SU-DHL-6 (cell line): ENCODE data around the gene SEH1L.

Experiments used
- H2AFZ ChIP-seq: fragments of 200-600 bp; sonication (generic); 2 replicates; pipeline ENCODE4 v1.6.1; 2014; ENCODE audit warnings: low read depth, mild to moderate bottlenecking, moderate library complexity, mixed read lengths, antibody characterized with exemption, low read length; ENCODE audit not compliant: severe bottlenecking
- H3F3A ChIP-seq: fragments of 200-600 bp; shearing (Covaris generic); 2 replicates; pipeline ENCODE4 v1.6.0; 2016; ENCODE audit warnings: antibody characterized with exemption, mild to moderate bottlenecking; ENCODE audit not compliant: insufficient read depth
- H3K27ac ChIP-seq: fragments of 200-600 bp; sonication (generic); 2 replicates; pipeline ENCODE4 v1.5.1; 2016; ENCODE audit warnings: low read depth, mild to moderate bottlenecking, low read length, moderate library complexity, mixed read lengths
- H3K27me3 ChIP-seq: fragments of 200-600 bp; sonication (generic), shearing (Covaris generic); 2 replicates; pipeline ENCODE4 v1.6.0; 2014; ENCODE audit warnings: mild to moderate bottlenecking, low read length
- H3K36me3 ChIP-seq: fragments of 200-600 bp; sonication (generic); 2 replicates; pipeline ENCODE4 v1.6.1; 2014; ENCODE audit warnings: mild to moderate bottlenecking, low read length, mixed read lengths
- H3K4me2 ChIP-seq: fragments of 300-600, 200-600 bp; shearing (Covaris generic), sonication (generic); 2 replicates; pipeline ENCODE4 v1.6.0; 2014; ENCODE audit warnings: low read length, low read depth, mild to moderate bottlenecking; ENCODE audit not compliant: poor library complexity, severe bottlenecking
- H3K4me3 ChIP-seq: fragments of 200-600 bp; sonication (generic); 2 replicates; pipeline ENCODE4 v1.5.1; 2014; ENCODE audit warnings: antibody characterized with exemption, low read length, mild to moderate bottlenecking, mixed read lengths; ENCODE audit not compliant: insufficient read depth, poor library complexity, severe bottlenecking
- H3K79me2 ChIP-seq: fragments of 200-600 bp; sonication (generic); 2 replicates; pipeline ENCODE4 v1.6.1; 2014; ENCODE audit warnings: mild to moderate bottlenecking, low read length, moderate library complexity; ENCODE audit not compliant: insufficient read depth
- H3K9ac ChIP-seq: fragments of 200-600 bp; sonication (generic); 2 replicates; pipeline ENCODE4 v1.7.0; 2014; ENCODE audit warnings: mild to moderate bottlenecking, low read length
- H3K9me2 ChIP-seq: fragments of 200-600 bp; sonication (generic); replicated peaks from 2 replicates; pipeline ENCODE4 v1.6.1; 2014; ENCODE audit warnings: low read length; ENCODE audit not compliant: insufficient read depth
- H3K9me3 ChIP-seq: fragments of 200-600 bp; sonication (generic); 2 replicates; pipeline ENCODE4 v1.6.1; 2014; ENCODE audit warnings: low read length, mixed read lengths; ENCODE audit not compliant: insufficient read depth
- H4K20me1 ChIP-seq: fragments of 200-600 bp; sonication (generic); 2 replicates; pipeline ENCODE4 v1.6.1; 2014; ENCODE audit warnings: low read depth, mild to moderate bottlenecking, antibody characterized with exemption, low read length, moderate library complexity, mixed read lengths
- CTCF ChIP-seq: fragments of 200-600 bp; sonication (generic); IDR thresholded peaks from one replicate; pipeline ENCODE4 v1.5.1; 2017; ENCODE audit warnings: antibody characterized with exemption, mild to moderate bottlenecking, low read length, moderate library complexity; ENCODE audit not compliant: insufficient read depth, poor library complexity, severe bottlenecking
- EZH2phosphoT487 ChIP-seq: fragments of 200-600 bp; sonication (generic), shearing (Covaris generic); conservative IDR thresholded peaks from 2 replicates; pipeline ENCODE4 v1.6.1; 2018; ENCODE audit warnings: mild to moderate bottlenecking, antibody characterized with exemption, low read length, moderate library complexity, mixed read lengths

Gene SEH1L

GRCh38 chr18:12933327-12933726 is 14.5 kb upstream of the SEH1L start:
- Histone ChIP-seq H3K4me2 (no peak overlapping the region), H3F3A (no peaks in the 10 kb centered on the region), H3K9ac (no peak overlapping the region), H3K27me3 (no peaks in the 10 kb centered on the region), H2AFZ (no peak overlapping the region), H3K27ac (no peak overlapping the region), H3K79me2 (no peaks in the 10 kb centered on the region), H3K9me3 (no peaks in the 10 kb centered on the region), H4K20me1 (no peaks in the 10 kb centered on the region), H3K36me3 (no peaks in the 10 kb centered on the region), H3K9me2 (no peaks in the 10 kb centered on the region), H3K4me3 (no peak overlapping the region)
- no peak for TF ChIP-seq CTCF
- no peak for TF ChIP-seq EZH2phosphoT487

DNA sequence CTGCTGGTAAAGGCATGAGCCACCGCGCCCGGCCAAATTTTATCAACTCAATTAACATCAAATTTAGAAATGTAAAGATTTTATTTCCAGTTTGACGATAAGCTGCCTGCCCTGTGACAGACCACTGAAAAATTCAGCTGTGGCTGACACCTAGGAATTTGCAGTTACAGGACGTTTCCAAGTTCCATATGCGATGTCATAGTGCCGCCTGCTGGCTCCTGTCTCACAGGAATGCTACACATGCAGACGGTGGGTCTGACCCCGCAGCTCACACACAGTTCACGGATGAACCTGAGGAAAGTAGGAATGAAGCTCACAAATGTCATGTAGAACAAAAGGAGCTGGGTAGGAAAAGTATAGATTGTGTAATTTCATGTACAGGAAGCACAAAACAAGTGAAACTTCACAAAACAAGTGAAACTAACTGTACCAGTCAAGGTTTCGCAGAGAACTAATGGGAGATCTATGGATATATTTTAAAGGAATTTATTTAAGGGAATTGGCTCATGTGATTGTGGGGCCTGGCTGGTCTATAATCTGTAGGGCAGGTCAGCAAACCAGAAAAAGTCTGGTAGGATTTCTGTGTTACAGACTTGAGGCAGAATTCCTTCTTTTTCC is 13.2 kb upstream of the SEH1L start:
- no peak for TF ChIP-seq EZH2phosphoT487
- TF ChIP-seq CTCF: peak; percentile 67
- H3K27me3 ChIP-seq: no peaks in the 10 kb centered on the region
- H3K9me2 ChIP-seq: no peaks in the 10 kb centered on the region
- H3K36me3 ChIP-seq: no peaks in the 10 kb centered on the region
- H2AFZ ChIP-seq: no peak overlapping the region
- no peak overlapping the region for H3K27ac ChIP-seq
- H3K4me3 ChIP-seq: no peak overlapping the region
- H3K9ac ChIP-seq: no peak overlapping the region
- H3K4me2 ChIP-seq: no peak overlapping the region
- H4K20me1 ChIP-seq: no peaks in the 10 kb centered on the region
- no peaks in the 10 kb centered on the region for H3K79me2 ChIP-seq
- H3K9me3 ChIP-seq: no peaks in the 10 kb centered on the region
- no peaks in the 10 kb centered on the region for H3F3A ChIP-seq

- H3K4me3 ChIP-seq: no peak overlapping the region
- H3K4me2 ChIP-seq: no peak overlapping the region
- no peaks in the 10 kb centered on the region for H3F3A ChIP-seq
- no peak overlapping the region for H3K9ac ChIP-seq
- no peak for TF ChIP-seq EZH2phosphoT487
- no peak for TF ChIP-seq CTCF
- H3K27ac ChIP-seq: no peak overlapping the region
- H4K20me1 ChIP-seq: no peaks in the 10 kb centered on the region
- H3K27me3 ChIP-seq: no peaks in the 10 kb centered on the region
- H3K9me2 ChIP-seq: no peaks in the 10 kb centered on the region
- H3K36me3 ChIP-seq: no peaks in the 10 kb centered on the region
- no peaks in the 10 kb centered on the region for H3K9me3 ChIP-seq
- no peak overlapping the region for H2AFZ ChIP-seq
- H3K79me2 ChIP-seq: no peaks in the 10 kb centered on the region
Observed at GRCh38 chr18:12939162-12939561, 8.6 kb upstream of the SEH1L start.
